Bronchial epithelial cell (primary cell): ENCODE data around the gene ANKRD11. TPM values are rescaled to one million over a fixed set of nuclear protein-coding genes. Genes with fewer than 3 reads are reported as not detected.
A peak's percentile ranks its signal among the peaks of the same experiment; 100 is the strongest.
"Not testable (repeated sequence)": the region's sequence is repeated elsewhere in the genome, so short reads cannot be mapped to it uniquely, and the experiment has no call there.

Source experiments
- DNase-seq: peaks from one replicate; pipeline ENCODE4 v3.0.0-alpha.2; 2010; ENCODE audit warnings: low read depth
- FAIRE-seq: peaks from 2 replicates; lab custom pipeline; 2011; peaks lifted over from hg19 to GRCh38; lab: Jason Lieb, UNC
- H3K27me3 ChIP-seq: 2 replicates; pipeline ENCODE4 v1.5.1; 2011; ENCODE audit warnings: low read length; ENCODE audit not compliant: control insufficient read depth, insufficient read depth
- H3K36me3 ChIP-seq: 2 replicates; pipeline ENCODE4 v1.5.1; 2011; ENCODE audit warnings: low read length; ENCODE audit not compliant: control insufficient read depth, insufficient read depth
- H3K4me3 ChIP-seq: 2 replicates; pipeline ENCODE4 v1.5.1; 2011; ENCODE audit warnings: mild to moderate bottlenecking, low read depth, low read length, control low read depth
- CTCF ChIP-seq: IDR thresholded peaks from 2 replicates; pipeline ENCODE4 v1.5.1; 2011; ENCODE audit warnings: mild to moderate bottlenecking, moderate library complexity, low read length, control low read depth, inconsistent platforms; ENCODE audit not compliant: insufficient read depth, severe bottlenecking
- total RNA-seq: library from RNA; depleted of rRNA; stranded (reverse); fragments of >200 nt; gene quantifications from 2 replicates; pipeline ENCODE4 v1.2.1, GENCODE V29; 2014

ANKRD11 gene
- total RNA-seq, 1 donor from 2014 or later = 64.5 TPM

- H3K4me3 ChIP-seq = no peak overlapping the region
- no peaks in the 10 kb centered on the region for H3K27me3 ChIP-seq
- no peak for FAIRE-seq
- no peak for DNase-seq
- no peaks in the 10 kb centered on the region for H3K36me3 ChIP-seq
- TF ChIP-seq CTCF = no peak
Measured at GRCh38 chr16:89475144-89475543, 15.2 kb downstream of the ANKRD11 start.

GRCh38 chr16:89473791-89474414 is 16.5 kb downstream of the ANKRD11 start:
- H3K36me3 ChIP-seq = peaks cover 2% of the 10 kb centered on the region
- no peak overlapping the region for H3K4me3 ChIP-seq
- TF ChIP-seq CTCF = no peak
- no peaks in the 10 kb centered on the region for H3K27me3 ChIP-seq
- peak; percentile 82 for DNase-seq
- FAIRE-seq = no peak

DNA sequence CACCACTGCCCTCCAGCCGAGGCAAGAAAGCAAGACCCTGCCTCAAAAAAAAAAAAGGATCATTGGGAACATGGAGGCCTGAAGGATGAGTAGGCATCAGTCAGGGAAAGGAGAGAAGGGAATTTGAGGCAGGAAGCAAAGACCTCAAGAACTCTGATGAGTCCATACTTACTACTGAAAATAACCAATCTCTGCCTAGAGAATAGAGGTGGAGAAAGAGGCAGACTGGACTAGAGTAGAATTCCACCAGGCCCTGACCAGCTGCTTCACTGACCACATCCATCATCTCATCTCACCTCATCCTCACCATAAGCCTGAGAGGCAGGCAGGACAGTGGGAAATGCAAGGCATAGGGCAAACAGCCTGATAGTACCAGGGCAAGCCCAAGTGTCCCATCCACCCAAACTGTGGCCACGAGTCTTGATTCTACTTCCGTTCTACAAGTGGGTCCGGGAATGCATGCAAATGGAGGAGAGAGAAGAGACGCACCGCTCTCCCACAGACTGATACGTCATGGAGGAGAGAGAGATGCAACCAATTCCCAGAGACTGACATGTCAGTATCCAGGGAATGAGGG is 17.1 kb downstream of the ANKRD11 start:
- DNase-seq (no peak), FAIRE-seq (no peak)
- no peak for TF ChIP-seq CTCF
- Histone ChIP-seq H3K4me3 (no peak overlapping the region), H3K36me3 (peaks cover 4% of the 10 kb centered on the region), H3K27me3 (no peaks in the 10 kb centered on the region)

DNA sequence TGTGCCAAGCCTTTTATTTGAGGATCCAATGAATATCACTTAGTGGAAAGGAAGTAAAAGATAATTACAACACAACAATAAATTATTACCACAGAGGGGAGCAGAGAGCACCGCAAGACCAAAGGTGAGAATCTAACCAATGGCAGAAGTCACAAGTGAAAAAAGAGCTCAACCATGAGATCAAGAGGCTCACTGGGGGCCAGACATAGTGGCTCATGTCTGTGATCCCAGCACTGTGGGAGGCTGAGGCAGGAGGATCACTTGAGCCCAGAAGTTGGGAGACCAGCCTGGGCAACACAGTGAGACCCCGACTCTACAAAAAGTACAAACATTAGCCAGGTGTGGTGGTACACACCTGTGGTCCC is 17.7 kb downstream of the ANKRD11 start:
- FAIRE-seq = no peak
- no peak for TF ChIP-seq CTCF
- Histone ChIP-seq H3K4me3 (no peak overlapping the region), H3K27me3 (no peaks in the 10 kb centered on the region), H3K36me3 (peaks cover 4% of the 10 kb centered on the region)
- no peak for DNase-seq

GRCh38 chr16:89467382-89467781 is 23.0 kb downstream of the ANKRD11 start:
- no peaks in the 10 kb centered on the region for H3K27me3 ChIP-seq
- DNase-seq = no peak
- H3K36me3 ChIP-seq = peaks cover 6% of the 10 kb centered on the region
- TF ChIP-seq CTCF = no peak
- no peak overlapping the region for H3K4me3 ChIP-seq
- no peak for FAIRE-seq

DNA sequence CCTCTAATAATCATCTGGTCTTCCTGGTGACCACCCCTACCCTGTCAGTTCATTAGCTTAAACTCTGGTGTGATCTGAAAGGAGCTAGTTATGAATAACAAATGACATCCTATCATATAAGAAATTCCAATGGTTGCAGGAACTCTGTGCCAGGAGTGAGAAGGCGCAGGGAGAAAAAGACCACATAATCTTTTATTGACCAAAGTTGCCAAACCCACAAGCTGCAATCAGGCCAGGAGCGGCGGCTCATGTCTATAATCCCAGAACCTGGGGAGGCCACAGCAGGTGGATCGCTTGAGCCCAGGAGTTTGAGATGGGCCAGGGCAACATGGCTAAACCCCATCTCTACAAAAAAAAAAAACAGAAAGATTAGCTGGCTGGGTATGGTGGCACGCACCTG is 23.4 kb downstream of the ANKRD11 start:
- Histone ChIP-seq H3K36me3 (peaks cover 6% of the 10 kb centered on the region), H3K4me3 (no peak overlapping the region), H3K27me3 (no peaks in the 10 kb centered on the region)
- TF ChIP-seq CTCF = no peak
- no peak for DNase-seq
- no peak for FAIRE-seq

GRCh38 chr16:89463312-89463711 is 27.0 kb downstream of the ANKRD11 start:
- FAIRE-seq, H3K27me3 ChIP-seq, H3K36me3 ChIP-seq, DNase-seq, H3K4me3 ChIP-seq: not testable (repeated sequence)

DNA sequence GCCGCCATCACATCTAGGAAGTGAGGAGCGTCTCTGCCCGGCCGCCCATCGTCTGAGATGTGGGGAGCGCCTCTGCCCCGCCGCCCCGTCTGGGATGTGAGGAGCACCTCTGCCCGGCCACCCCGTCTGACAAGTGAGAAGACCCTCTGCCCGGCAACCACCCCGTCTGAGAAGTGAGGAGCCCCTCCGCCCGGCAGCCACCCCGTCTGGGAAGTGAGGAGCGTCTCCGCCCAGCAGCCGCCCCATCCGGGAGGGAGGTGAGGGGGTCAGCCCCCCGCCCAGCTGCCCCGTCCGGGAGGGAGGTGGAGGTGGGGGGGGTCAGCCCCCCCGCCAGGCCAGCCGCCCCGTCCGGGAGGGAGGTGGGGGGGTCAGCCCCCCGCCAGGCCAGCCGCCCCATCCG is 27.7 kb downstream of the ANKRD11 start:
- DNase-seq, FAIRE-seq, H3K27me3 ChIP-seq, H3K36me3 ChIP-seq, H3K4me3 ChIP-seq: not testable (repeated sequence)
